ENCODE measurements around the gene ATP1A4.

DNA sequence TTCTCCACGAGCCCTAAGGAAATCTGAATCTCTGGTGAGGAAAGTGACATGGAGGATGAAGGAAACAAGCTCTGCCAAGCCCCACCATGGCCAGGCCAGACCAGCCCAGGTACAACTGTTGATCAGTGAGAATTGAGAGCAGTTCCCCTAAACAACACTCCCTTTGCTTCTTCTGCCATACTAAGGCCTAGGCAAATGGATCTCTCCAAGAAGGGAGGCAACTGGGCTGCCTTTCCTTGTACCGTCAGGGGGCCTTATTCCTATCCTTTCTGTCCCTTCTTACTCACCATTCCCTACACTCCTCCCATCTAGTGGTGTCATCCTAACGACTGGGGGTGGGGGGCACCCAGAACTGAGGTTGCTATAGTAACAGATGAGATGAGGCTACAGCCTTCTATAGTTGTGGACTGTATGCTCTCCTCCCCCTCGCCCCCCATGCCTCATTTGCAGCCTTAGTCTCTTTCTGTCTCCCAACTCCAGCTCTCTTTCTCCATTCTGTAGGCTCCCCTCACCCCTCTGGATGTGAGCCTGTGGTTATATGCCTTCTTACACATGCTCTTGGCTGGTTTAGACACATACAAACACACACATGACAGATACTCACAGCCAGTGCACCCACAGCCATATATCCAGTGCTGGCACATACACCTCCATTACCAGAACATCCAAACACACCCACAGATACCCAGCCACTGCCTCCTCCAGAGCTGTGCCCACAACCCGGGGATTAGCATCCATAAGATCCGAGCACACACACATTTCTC lies 57.3 kb downstream of the ATP1A4 start:
- TF ChIP-seq, protein P1, sequence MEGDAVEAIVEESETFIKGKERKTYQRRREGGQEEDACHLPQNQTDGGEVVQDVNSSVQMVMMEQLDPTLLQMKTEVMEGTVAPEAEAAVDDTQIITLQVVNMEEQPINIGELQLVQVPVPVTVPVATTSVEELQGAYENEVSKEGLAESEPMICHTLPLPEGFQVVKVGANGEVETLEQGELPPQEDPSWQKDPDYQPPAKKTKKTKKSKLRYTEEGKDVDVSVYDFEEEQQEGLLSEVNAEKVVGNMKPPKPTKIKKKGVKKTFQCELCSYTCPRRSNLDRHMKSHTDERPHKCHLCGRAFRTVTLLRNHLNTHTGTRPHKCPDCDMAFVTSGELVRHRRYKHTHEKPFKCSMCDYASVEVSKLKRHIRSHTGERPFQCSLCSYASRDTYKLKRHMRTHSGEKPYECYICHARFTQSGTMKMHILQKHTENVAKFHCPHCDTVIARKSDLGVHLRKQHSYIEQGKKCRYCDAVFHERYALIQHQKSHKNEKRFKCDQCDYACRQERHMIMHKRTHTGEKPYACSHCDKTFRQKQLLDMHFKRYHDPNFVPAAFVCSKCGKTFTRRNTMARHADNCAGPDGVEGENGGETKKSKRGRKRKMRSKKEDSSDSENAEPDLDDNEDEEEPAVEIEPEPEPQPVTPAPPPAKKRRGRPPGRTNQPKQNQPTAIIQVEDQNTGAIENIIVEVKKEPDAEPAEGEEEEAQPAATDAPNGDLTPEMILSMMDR (tag by site-specific recombination; IDR thresholded peaks at IDR 0.05), result no peak
- TF ChIP-seq ZNF146 (tag by site-specific recombination; IDR thresholded peaks at IDR 0.05) (no peak), ZNF133 (tag by site-specific recombination; IDR thresholded peaks at IDR 0.05) (no peak), SETDB1 (IDR thresholded peaks at IDR 0.05; ENCODE audit: insufficient read length, low read length) (no peak), ZNF214 (tag by site-specific recombination; IDR thresholded peaks at IDR 0.05; ENCODE audit: borderline replicate concordance) (no peak), ZNF792 (tag by site-specific recombination; IDR thresholded peaks at IDR 0.05) (no peak), ZNF76 (tag by site-specific recombination; IDR thresholded peaks at IDR 0.05; ENCODE audit: borderline replicate concordance, low read depth) (no peak)
- TF ChIP-seq, protein P2, sequence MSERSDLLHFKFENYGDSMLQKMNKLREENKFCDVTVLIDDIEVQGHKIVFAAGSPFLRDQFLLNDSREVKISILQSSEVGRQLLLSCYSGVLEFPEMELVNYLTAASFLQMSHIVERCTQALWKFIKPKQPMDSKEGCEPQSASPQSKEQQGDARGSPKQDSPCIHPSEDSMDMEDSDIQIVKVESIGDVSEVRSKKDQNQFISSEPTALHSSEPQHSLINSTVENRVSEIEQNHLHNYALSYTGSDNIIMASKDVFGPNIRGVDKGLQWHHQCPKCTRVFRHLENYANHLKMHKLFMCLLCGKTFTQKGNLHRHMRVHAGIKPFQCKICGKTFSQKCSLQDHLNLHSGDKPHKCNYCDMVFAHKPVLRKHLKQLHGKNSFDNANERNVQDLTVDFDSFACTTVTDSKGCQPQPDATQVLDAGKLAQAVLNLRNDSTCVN (tag by site-specific recombination; optimal IDR thresholded peaks at IDR 0.05), result no peak
